Stimulated activated CD8-positive, alpha-beta memory T cell treated with anti-CD3 and anti-CD28 coated beads, Interleukin-4, amount 100 ng/mL, for 24 hours (primary cell): Measurements from ENCODE around the gene CTNNA1.

Experiments
- DNase-seq: peaks from one replicate; pipeline ENCODE4 v3.0.0-alpha.2; 2020; ENCODE audit warnings: low read depth

CTNNA1 gene

DNA sequence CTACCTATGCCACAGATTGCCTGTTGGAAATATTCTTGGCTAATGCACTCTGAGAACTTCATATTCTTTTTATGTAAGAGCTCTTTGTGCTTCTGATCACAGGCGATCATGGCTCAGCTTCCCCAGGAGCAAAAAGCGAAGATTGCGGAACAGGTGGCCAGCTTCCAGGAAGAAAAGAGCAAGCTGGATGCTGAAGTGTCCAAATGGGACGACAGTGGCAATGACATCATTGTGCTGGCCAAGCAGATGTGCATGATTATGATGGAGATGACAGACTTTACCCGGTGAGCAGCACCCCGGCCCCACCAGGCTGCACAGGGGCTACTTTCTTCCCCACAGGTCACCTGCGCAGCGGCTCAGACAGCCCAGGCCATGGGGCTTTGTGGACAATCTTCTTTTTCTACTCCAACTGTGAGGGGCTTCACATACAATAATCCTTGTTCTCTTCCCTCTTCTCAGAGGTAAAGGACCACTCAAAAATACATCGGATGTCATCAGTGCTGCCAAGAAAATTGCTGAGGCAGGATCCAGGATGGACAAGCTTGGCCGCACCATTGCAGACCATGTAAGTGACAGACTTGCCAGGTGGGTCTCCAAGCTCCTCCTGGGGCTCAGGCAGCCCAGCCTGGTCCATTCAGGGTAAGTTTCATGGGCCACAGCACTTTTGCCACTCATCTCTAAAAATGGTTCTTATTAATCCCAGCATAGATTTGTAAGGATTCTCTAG is 177.3 kb downstream of the CTNNA1 start:
- no peak for DNase-seq

DNA sequence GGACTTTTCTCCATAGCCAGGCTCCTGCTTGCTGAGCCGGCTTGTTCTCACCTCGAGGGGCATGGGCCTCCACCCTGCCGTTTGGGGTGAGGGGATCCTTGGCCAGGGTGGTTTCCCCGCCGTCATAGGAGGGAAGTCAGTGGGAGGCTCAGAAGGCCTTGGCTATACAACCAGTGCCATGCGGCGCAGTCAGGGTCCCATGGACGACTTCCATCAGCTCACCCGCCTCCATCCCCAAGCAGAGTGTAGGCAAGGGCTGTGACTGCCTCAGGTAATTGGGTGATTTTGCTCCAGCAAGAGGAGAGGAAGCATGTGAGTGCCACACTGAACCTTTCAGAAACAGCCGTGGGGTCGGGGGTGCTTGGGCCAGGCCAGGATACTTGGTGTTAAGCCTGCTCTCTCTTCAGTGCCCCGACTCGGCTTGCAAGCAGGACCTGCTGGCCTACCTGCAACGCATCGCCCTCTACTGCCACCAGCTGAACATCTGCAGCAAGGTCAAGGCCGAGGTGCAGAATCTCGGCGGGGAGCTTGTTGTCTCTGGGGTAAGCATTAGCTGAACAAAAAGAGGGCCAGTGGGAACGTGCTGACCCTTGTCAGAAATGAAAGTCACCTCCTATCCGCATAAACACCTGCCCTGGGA is 179.1 kb downstream of the CTNNA1 start:
- no peak for DNase-seq

DNA sequence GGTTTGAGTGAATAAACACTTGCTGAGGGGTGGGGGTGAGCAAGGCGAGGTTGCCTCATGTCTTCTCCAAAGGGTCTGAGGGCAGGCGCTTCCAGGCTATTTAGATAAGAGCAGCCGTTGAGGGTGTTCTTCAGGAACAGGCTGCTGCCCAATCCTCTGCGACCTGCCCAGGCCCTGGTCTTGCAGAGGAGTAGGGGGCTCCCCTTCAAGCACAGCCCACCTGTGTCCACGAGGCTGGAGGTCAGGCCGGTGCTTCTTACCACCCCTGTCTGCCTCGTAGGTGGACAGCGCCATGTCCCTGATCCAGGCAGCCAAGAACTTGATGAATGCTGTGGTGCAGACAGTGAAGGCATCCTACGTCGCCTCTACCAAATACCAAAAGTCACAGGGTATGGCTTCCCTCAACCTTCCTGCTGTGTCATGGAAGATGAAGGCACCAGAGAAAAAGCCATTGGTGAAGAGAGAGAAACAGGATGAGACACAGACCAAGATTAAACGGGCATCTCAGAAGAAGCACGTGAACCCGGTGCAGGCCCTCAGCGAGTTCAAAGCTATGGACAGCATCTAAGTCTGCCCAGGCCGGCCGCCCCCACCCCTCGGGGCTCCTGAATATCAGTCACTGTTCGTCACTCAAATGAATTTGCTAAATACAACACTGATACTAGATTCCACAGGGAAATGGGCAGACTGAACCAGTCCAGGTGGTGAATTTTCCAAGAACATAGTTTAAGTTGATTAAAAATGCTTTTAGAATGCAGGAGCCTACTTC is 180.5 kb downstream of the CTNNA1 start:
- DNase-seq: no peak

DNA sequence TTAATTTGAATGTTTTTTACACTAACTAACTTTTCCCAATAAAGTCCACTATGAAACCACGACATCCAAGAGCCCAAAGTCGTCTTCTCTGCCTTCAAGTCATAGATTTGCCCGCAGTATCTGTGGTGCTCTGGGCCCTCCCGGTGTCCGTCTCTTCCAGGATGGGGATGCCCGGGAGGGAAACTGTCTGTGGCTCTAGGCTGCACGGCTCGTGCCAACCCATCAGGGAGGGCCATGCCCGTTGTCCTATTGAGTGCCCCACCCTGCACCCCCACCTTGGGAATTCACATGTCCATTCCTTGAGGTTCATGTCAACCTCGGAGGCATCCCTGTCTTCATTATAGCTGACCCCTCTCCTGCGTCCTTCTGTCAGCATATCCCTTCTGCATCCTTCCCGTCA is 181.7 kb downstream of the CTNNA1 start:
- no peak for DNase-seq

GRCh38 chr5:138935466-138935865 is 182.2 kb downstream of the CTNNA1 start:
- DNase-seq: no peak

DNA sequence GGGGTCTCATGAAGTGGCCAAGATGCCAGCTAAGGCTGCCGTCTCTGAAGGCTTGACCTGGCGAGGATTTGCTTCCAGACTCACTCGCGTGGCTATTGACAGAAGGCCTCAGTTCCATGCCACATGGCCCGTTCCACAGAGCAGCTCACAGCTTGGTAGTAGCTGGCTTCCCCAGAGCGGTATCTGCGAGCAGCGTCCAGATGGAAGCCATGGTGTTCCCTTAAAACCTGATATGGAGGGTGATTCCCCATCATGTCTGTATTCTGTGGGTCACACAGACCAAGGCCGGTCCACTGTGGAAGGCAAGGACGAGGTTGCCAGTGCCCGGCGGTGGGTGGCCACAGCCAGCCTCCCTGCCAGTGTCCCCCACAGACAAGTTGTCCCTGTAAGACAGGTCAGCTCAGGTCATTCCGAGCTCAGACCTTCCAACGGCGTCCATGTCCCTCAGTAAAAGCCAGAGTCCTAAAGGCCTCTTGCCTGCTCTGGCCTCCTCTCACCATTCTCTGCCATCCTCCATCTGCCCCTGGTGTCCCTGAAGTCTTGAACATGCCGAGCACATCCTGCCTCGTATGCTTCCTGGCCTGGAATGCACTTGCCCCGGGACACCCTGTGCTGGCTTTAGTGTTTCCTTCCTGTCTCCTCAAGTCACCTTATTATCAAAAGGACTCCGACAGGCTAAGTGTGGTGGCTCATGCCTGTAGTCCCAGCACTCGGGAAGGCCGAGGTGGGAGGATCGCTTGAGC is 183.2 kb downstream of the CTNNA1 start:
- no peak for DNase-seq

DNA sequence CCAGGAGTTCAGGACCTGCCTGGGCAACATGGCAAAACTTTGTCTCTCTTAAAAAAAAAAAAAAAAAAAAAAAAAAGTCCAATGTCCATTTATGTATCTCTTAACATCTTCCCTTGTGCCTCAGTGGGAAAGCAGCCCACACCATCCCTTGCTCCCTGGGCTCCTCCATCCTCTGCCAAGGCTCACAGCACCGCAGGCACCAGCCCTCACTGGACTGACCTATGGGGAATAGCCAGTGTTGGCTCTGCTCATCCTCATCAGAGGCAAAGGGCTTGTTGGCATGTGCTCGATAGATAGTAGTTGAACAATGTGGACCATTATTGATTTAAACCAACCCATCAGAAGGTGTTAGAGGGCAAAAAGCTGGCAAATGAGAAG is 183.7 kb downstream of the CTNNA1 start:
- DNase-seq: no peak

DNA sequence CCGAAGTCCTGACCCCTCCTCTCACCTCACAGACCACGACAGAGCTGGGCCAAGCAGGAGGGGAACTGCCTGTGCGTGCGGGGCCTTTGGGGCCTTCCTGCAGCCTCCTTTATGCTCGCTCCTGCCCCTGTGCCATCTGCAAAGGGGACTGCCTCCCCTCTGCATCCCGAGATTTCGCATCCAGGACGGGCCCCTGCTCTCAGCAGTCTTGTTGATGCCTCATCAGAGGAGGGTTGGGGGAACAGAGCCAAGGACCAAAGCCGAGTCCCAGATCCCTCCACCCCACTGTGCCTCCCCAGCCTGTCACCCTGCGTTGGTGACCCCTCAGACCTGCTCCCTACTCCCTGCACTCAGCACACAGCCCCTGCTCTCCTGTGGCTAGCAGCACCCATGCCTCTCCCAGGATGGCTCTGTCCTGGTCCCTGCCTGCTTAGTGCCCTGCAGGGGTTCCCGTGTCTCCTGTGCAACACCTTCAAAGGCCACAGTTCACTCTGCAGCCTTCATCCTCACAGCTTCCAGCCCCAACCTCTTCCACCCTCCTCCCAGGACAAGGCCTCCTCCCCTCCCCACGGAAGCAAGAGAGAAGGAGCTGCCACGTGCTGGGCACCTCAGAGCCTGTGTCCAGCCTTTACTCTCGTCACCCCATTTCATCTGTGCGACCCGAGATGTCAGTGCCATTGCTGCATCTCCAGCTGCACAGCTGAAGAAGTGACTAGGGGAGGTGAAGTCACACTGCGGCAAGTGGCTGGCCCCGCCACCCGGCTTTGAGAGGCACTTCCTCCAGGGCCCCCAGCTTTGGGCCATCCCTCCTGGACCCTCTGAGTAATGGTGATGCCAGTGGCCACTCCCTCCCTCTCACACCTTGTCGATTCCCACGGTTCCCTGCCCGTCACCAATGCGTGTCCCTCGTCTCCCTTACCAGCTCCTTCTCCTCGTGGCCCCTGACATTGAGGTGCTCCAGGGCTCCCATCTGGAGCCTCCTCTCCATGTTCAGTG is 184.5 kb downstream of the CTNNA1 start:
- DNase-seq: no peak

- no peak for DNase-seq
These were observed 185.3 kb downstream of the CTNNA1 start for GRCh38 chr5:138938526-138938925.

GRCh38 chr5:138942066-138942465 is 188.8 kb downstream of the CTNNA1 start:
- DNase-seq: no peak

DNA sequence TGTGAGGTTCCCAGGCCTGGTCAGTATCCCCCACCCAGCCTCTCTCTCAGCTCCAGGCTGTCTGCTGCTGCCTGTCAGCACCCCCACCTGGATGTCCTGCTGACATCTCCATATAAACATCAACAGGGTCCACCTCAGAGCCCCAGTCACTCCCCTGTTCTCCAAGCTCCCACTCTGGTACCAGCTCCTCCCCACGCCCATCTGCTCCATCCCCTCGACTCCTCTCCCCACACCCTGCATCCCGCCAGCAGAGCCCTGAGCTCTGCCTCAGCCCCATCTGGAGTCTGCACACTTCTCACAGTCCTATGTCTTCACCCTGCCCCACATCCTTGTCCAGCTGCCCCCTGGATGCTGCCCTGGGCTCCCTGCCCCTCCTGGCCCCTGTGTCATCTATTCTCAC is 189.6 kb downstream of the CTNNA1 start:
- DNase-seq: no peak

GRCh38 chr5:138943599-138944173 is 190.5 kb downstream of the CTNNA1 start:
- no peak for DNase-seq

- no peak for DNase-seq
These were observed 191.5 kb downstream of the CTNNA1 start for GRCh38 chr5:138944527-138945322.

GRCh38 chr5:138945421-138946240 is 192.4 kb downstream of the CTNNA1 start:
- DNase-seq: no peak

- DNase-seq: no peak
These were observed 193.0 kb downstream of the CTNNA1 start for GRCh38 chr5:138946241-138946623.

DNA sequence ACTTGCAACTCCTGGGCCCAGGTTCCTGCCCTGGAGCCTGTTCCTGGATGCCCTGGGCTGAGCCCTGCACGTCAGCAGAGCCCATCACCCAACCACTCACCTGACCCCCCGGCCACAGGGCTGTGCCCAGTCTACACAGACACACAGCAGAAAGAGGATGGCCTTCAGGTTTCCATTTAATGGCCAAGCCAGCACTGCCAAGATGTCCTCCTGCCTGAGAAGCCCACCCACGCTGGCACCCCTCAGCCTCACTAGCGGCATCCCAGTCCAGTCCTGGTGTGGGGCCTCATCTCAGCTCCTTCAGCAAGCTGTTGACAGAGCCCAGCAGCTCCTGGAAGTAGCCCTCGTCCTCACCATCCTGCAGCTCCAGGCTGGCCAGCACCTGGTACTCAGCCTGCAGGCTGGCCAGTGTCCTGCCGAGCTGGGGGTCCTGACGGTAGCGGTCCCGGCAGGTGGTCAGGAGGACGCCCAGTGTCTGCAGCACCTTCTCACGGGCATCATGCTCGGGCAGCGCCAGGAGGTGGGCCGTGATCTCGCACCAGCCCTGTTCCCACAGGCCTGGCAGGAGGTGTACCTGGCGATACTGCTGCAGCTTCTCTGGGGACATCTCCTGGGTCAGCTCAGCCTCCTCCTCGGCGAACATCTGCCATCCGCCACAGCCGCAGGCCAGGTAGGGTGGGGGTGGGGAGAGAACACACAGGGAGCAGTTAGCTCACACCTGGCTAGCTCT is 193.8 kb downstream of the CTNNA1 start:
- no peak for DNase-seq

DNA sequence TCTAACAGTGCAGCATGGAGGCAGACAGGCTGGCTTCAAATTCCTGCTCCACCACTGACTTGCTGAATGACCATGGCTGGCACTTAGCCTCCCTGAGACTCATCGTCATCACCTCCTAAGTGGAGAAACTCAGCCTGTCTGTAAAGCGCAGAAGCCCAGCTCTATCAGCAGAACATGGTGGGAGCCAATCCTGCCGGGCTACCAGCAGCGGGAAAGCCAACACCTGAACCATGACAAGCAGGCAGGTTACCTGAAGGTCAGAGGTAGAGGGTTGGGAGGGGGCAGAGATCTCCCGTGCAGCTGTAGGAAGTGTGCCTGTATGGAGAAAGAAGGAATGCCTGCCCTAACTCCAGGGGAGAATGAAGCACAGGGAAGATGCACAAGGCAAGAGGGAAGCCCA is 194.6 kb downstream of the CTNNA1 start:
- no peak for DNase-seq

GRCh38 chr5:138948471-138949222 is 195.4 kb downstream of the CTNNA1 start:
- DNase-seq: no peak
